ENCODE results near the gene SUSD1. TPM values are rescaled to one million over a fixed set of nuclear protein-coding genes. Genes with fewer than 3 reads are reported as not detected.

Gene SUSD1
- total RNA-seq, 1 donor from 2014 or later: 7.6 TPM

- DNase-seq (ENCODE audit: low spot score): no peak
- Mint-ChIP-seq H3K4me3 (ENCODE audit: low read depth) (no peak overlapping the region), H3K27me3 (ENCODE audit: low read depth) (peaks cover 9% of the 10 kb centered on the region), H3K4me1 (ENCODE audit: low read depth) (peaks cover 10% of the 10 kb centered on the region), H3K9me3 (peaks cover 12% of the 10 kb centered on the region), H3K36me3 (ENCODE audit: low read depth) (peaks cover 7% of the 10 kb centered on the region), H3K27ac (no peak overlapping the region)
- intact Hi-C loops (cut with micrococcal nuclease): no loop called here
Measured at GRCh38 chr9:112187404-112187803, 12.3 kb upstream of the SUSD1 start.

GRCh38 chr9:112186695-112187094 is 11.6 kb upstream of the SUSD1 start:
- H3K36me3 Mint-ChIP-seq (ENCODE audit: low read depth): peaks cover 9% of the 10 kb centered on the region

GRCh38 chr9:112184946-112185345 is 9.8 kb upstream of the SUSD1 start:
- peaks cover 25% of the 10 kb centered on the region for H3K4me1 Mint-ChIP-seq (ENCODE audit: low read depth)
- H3K36me3 Mint-ChIP-seq (ENCODE audit: low read depth): peaks cover 9% of the 10 kb centered on the region
- H3K27ac Mint-ChIP-seq: no peak overlapping the region
- peaks cover 14% of the 10 kb centered on the region for H3K9me3 Mint-ChIP-seq
- peaks cover 9% of the 10 kb centered on the region for H3K27me3 Mint-ChIP-seq (ENCODE audit: low read depth)
- DNase-seq (ENCODE audit: low spot score): no peak
- intact Hi-C loops (cut with micrococcal nuclease): loop anchor here (5.0 kb wide), 1 partner anchor 132 kb away; no protein-coding TSS in a partner anchor
- H3K4me3 Mint-ChIP-seq (ENCODE audit: low read depth): no peak overlapping the region

More at GRCh38 chr9:112186695-112187094, 11.6 kb upstream of the SUSD1 start:
- H3K9me3 Mint-ChIP-seq: peaks cover 14% of the 10 kb centered on the region
- no peak for DNase-seq (ENCODE audit: low spot score)
- H3K4me3 Mint-ChIP-seq (ENCODE audit: low read depth): no peak overlapping the region
- peaks cover 11% of the 10 kb centered on the region for H3K4me1 Mint-ChIP-seq (ENCODE audit: low read depth)
- intact Hi-C loops (cut with micrococcal nuclease): no loop called here
- H3K27me3 Mint-ChIP-seq (ENCODE audit: low read depth): peaks cover 10% of the 10 kb centered on the region
- no peak overlapping the region for H3K27ac Mint-ChIP-seq

GRCh38 chr9:112184221-112184620 is 9.1 kb upstream of the SUSD1 start:
- Mint-ChIP-seq H3K4me3 (ENCODE audit: low read depth) (no peak overlapping the region), H3K27me3 (ENCODE audit: low read depth) (peaks cover 7% of the 10 kb centered on the region), H3K4me1 (ENCODE audit: low read depth) (peaks cover 29% of the 10 kb centered on the region), H3K27ac (no peak overlapping the region), H3K9me3 (peaks cover 14% of the 10 kb centered on the region), H3K36me3 (ENCODE audit: low read depth) (peaks cover 9% of the 10 kb centered on the region)
- intact Hi-C loops (cut with micrococcal nuclease): loop anchor here (5.0 kb wide), 1 partner anchor 133 kb away; no protein-coding TSS in a partner anchor
- no peak for DNase-seq (ENCODE audit: low spot score)

GRCh38 chr9:112180387-112180881 is 5.3 kb upstream of the SUSD1 start:
- peak; percentile 55 for DNase-seq (ENCODE audit: low spot score)
- Mint-ChIP-seq H3K4me3 (ENCODE audit: low read depth) (peak overlapping the region; percentile 11), H3K9me3 (peaks cover 14% of the 10 kb centered on the region), H3K27ac (peak overlapping the region; percentile 61), H3K4me1 (ENCODE audit: low read depth) (peaks cover 50% of the 10 kb centered on the region), H3K27me3 (ENCODE audit: low read depth) (peaks cover 2% of the 10 kb centered on the region), H3K36me3 (ENCODE audit: low read depth) (peaks cover 9% of the 10 kb centered on the region)
- intact Hi-C loops (cut with micrococcal nuclease): loop anchor here (2.0 to 5.0 kb wide), 3 partner anchors 38 to 152 kb away; partner anchors contain the start of gene PTBP3

GRCh38 chr9:112179816-112180215 is 4.7 kb upstream of the SUSD1 start:
- H3K27ac Mint-ChIP-seq: no peak overlapping the region
- H3K4me3 Mint-ChIP-seq (ENCODE audit: low read depth): no peak overlapping the region
- peaks cover 52% of the 10 kb centered on the region for H3K4me1 Mint-ChIP-seq (ENCODE audit: low read depth)
- peaks cover 14% of the 10 kb centered on the region for H3K9me3 Mint-ChIP-seq
- H3K36me3 Mint-ChIP-seq (ENCODE audit: low read depth): peaks cover 9% of the 10 kb centered on the region
- H3K27me3 Mint-ChIP-seq (ENCODE audit: low read depth): peaks cover 2% of the 10 kb centered on the region
- no peak for DNase-seq (ENCODE audit: low spot score)
- intact Hi-C loops (cut with micrococcal nuclease): loop anchor here (2.0 to 5.0 kb wide), 4 partner anchors 39 to 197 kb away; partner anchors contain the start of gene PTBP3

GRCh38 chr9:112176524-112176923 is 1.4 kb upstream of the SUSD1 start:
- peak; percentile 33 for DNase-seq (ENCODE audit: low spot score)
- intact Hi-C loops (cut with micrococcal nuclease): loop anchor here (5.0 kb wide), 1 partner anchor 201 kb away; no protein-coding TSS in a partner anchor
- H3K4me1 Mint-ChIP-seq (ENCODE audit: low read depth): peaks cover 60% of the 10 kb centered on the region
- H3K27me3 Mint-ChIP-seq (ENCODE audit: low read depth): no peaks in the 10 kb centered on the region
- peaks cover 17% of the 10 kb centered on the region for H3K36me3 Mint-ChIP-seq (ENCODE audit: low read depth)
- no peaks in the 10 kb centered on the region for H3K9me3 Mint-ChIP-seq
- H3K27ac Mint-ChIP-seq: no peak overlapping the region
- peak overlapping the region; percentile 60 for H3K4me3 Mint-ChIP-seq (ENCODE audit: low read depth)

GRCh38 chr9:112175796-112176315 is 759 bp upstream of the SUSD1 start:
- no peaks in the 10 kb centered on the region for H3K27me3 Mint-ChIP-seq (ENCODE audit: low read depth)
- H3K27ac Mint-ChIP-seq: peak overlapping the region; percentile 7
- peak overlapping the region; percentile 60 for H3K4me3 Mint-ChIP-seq (ENCODE audit: low read depth)
- peaks cover 59% of the 10 kb centered on the region for H3K4me1 Mint-ChIP-seq (ENCODE audit: low read depth)
- DNase-seq (ENCODE audit: low spot score): no peak
- intact Hi-C loops (cut with micrococcal nuclease): loop anchor here (2.0 to 5.0 kb wide), 2 partner anchors 73 to 201 kb away; no protein-coding TSS in a partner anchor
- H3K9me3 Mint-ChIP-seq: no peaks in the 10 kb centered on the region
- peaks cover 17% of the 10 kb centered on the region for H3K36me3 Mint-ChIP-seq (ENCODE audit: low read depth)

- Mint-ChIP-seq H3K9me3 (no peaks in the 10 kb centered on the region), H3K27ac (peak overlapping the region; percentile 94), H3K27me3 (ENCODE audit: low read depth) (no peaks in the 10 kb centered on the region), H3K4me3 (ENCODE audit: low read depth) (peak overlapping the region; percentile 85), H3K36me3 (ENCODE audit: low read depth) (peaks cover 23% of the 10 kb centered on the region), H3K4me1 (ENCODE audit: low read depth) (peaks cover 54% of the 10 kb centered on the region)
- intact Hi-C loops (cut with micrococcal nuclease): loop anchor here (2.0 to 5.0 kb wide), 2 partner anchors 74 to 77 kb away; no protein-coding TSS in a partner anchor
- peak; percentile 80 for DNase-seq (ENCODE audit: low spot score)
Measured at GRCh38 chr9:112174222-112174964, 704 bp downstream of the SUSD1 start.

GRCh38 chr9:112173489-112174221 is 1.4 kb downstream of the SUSD1 start:
- Mint-ChIP-seq H3K27ac (peak overlapping the region; percentile 94), H3K9me3 (no peaks in the 10 kb centered on the region), H3K27me3 (ENCODE audit: low read depth) (no peaks in the 10 kb centered on the region), H3K36me3 (ENCODE audit: low read depth) (peaks cover 28% of the 10 kb centered on the region), H3K4me1 (ENCODE audit: low read depth) (peaks cover 60% of the 10 kb centered on the region), H3K4me3 (ENCODE audit: low read depth) (peak overlapping the region; percentile 85)
- intact Hi-C loops (cut with micrococcal nuclease): loop anchor here (2.0 to 5.0 kb wide), 2 partner anchors 75 to 76 kb away; no protein-coding TSS in a partner anchor
- DNase-seq (ENCODE audit: low spot score): no peak

- Mint-ChIP-seq H3K4me3 (ENCODE audit: low read depth) (no peak overlapping the region), H3K4me1 (ENCODE audit: low read depth) (peaks cover 54% of the 10 kb centered on the region), H3K27me3 (ENCODE audit: low read depth) (no peaks in the 10 kb centered on the region), H3K27ac (no peak overlapping the region), H3K36me3 (ENCODE audit: low read depth) (peaks cover 28% of the 10 kb centered on the region), H3K9me3 (no peaks in the 10 kb centered on the region)
- DNase-seq (ENCODE audit: low spot score): no peak
- intact Hi-C loops (cut with micrococcal nuclease): loop anchor here (5.0 kb wide), 1 partner anchor 74 kb away; no protein-coding TSS in a partner anchor
Measured at GRCh38 chr9:112170968-112171367, 4.1 kb downstream of the SUSD1 start.

- H3K27me3 Mint-ChIP-seq (ENCODE audit: low read depth): no peaks in the 10 kb centered on the region
- H3K4me1 Mint-ChIP-seq (ENCODE audit: low read depth): peaks cover 51% of the 10 kb centered on the region
- no peak overlapping the region for H3K27ac Mint-ChIP-seq
- H3K4me3 Mint-ChIP-seq (ENCODE audit: low read depth): no peak overlapping the region
- no peak for DNase-seq (ENCODE audit: low spot score)
- no peaks in the 10 kb centered on the region for H3K9me3 Mint-ChIP-seq
- intact Hi-C loops (cut with micrococcal nuclease): loop anchor here (5.0 kb wide), 1 partner anchor 73 kb away; no protein-coding TSS in a partner anchor
- peaks cover 28% of the 10 kb centered on the region for H3K36me3 Mint-ChIP-seq (ENCODE audit: low read depth)
Measured at GRCh38 chr9:112170235-112170634, 4.9 kb downstream of the SUSD1 start.

Measured in activated T-helper 2 cell treated with anti-CD3 and anti-CD28 coated beads, Interferon-gamma antibody, Interleukin-2, Interleukin-4, amounts not matched to agents 10 μg/mL and 5 μg/mL and 100 μg/mL, durations not matched to agents 14 hours and 24 hours and 36 hours (primary cell).